SKM-1 (cell line): ENCODE results near the gene BBLN.

Experiments
- DNase-seq: peaks from one replicate; lab custom pipeline; 2025; ENCODE audit not compliant: unreplicated experiment; lab: John Stamatoyannopoulos, UW

Gene BBLN

DNA sequence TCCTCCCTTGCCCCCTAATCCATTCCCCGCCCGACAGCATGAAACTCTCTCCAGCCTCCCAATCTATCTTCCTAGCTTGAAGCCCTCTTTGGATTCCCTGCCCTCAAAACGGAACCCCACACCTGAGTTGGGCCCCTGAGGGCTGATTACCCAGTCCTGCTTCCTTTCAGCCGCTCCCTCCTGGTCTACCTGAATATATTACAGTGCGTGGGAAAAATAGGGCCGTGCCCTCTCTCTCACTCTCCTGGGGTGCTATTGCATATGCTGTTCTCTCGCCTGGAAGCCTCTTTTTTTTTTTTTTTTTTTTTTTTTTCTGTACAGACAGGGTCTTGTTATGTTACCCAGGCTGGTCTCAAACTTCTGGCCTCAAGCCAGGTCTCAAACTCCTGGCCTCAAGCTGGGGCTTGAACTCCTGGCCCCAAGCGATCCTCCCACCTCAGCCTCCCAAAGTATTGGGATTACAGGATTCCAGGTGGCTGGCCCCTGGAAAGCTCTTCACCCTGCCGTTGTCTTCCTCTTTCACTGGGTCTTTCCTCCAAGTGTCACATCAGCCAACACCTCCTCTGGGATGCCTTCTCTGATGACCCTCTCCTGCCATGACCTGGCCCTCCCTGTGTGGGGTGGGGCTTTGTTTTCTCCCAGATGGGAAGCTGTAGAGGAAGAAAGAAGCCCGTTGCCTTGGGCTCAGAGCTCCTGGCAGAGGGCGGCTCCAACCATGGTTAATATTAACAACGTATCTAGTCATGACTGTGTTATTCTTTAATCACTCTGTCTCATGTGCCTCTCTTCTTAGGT lies 51.3 kb downstream of the BBLN start:
- DNase-seq = no peak

- DNase-seq = no peak
Measured at GRCh38 chr9:128211981-128212281, 51.9 kb downstream of the BBLN start.
